Astrocyte (in vitro differentiated cells and primary cell): ENCODE data around the gene EPHB2. TPM values are rescaled to one million over a fixed set of nuclear protein-coding genes. Genes with fewer than 3 reads are reported as not detected.

Experiments used
- DNase-seq: peaks from one replicate; pipeline ENCODE4 v3.0.0-alpha.2; 2010; ENCODE audit warnings: low read depth
- FAIRE-seq: peaks from 2 replicates; lab custom pipeline; 2011; peaks lifted over from hg19 to GRCh38; lab: Jason Lieb, UNC
- H2AFZ ChIP-seq: 2 replicates; pipeline ENCODE4 v1.6.0; 2012; ENCODE audit warnings: low read depth, low read length, inconsistent platforms
- H3K27ac ChIP-seq: 2 replicates; pipeline ENCODE4 v1.5.1; 2011; ENCODE audit warnings: low read depth, low read length, inconsistent platforms
- H3K27me3 ChIP-seq: 2 replicates; pipeline ENCODE4 v1.6.0; 2011; ENCODE audit warnings: low read length, inconsistent platforms; ENCODE audit not compliant: insufficient read depth
- H3K36me3 ChIP-seq: 2 replicates; pipeline ENCODE4 v1.5.1; 2011; ENCODE audit warnings: low read length, inconsistent platforms; ENCODE audit not compliant: insufficient read depth
- H3K4me1 ChIP-seq: 2 replicates; pipeline ENCODE4 v1.5.1; 2011; ENCODE audit warnings: low read length, inconsistent platforms; ENCODE audit not compliant: insufficient read depth
- H3K4me2 ChIP-seq: 2 replicates; pipeline ENCODE4 v1.6.0; 2012; ENCODE audit warnings: low read length, inconsistent platforms
- H3K4me3 ChIP-seq: 2 replicates; pipeline ENCODE4 v1.5.1; 2011; ENCODE audit warnings: low read depth, mild to moderate bottlenecking, low read length, inconsistent platforms; ENCODE audit not compliant: insufficient read depth
- H3K79me2 ChIP-seq: 2 replicates; pipeline ENCODE4 v1.6.0; 2012; ENCODE audit warnings: mild to moderate bottlenecking, low read length, inconsistent platforms; ENCODE audit not compliant: insufficient read depth
- H3K9ac ChIP-seq: 2 replicates; pipeline ENCODE4 v1.6.0; 2012; ENCODE audit warnings: mild to moderate bottlenecking, low read length, inconsistent platforms
- H3K9me3 ChIP-seq: 2 replicates; pipeline ENCODE4 v1.5.1; 2012; ENCODE audit warnings: low read depth, mild to moderate bottlenecking, low read length, inconsistent platforms; ENCODE audit not compliant: insufficient read depth
- H4K20me1 ChIP-seq: 2 replicates; pipeline ENCODE4 v1.6.0; 2012; ENCODE audit warnings: low read length, inconsistent platforms; ENCODE audit not compliant: insufficient read depth
- H3K27ac Mint-ChIP-seq: one replicate; pipeline ENCODE4 v1.8.0; 2021; ENCODE audit warnings: mild to moderate bottlenecking, mixed read lengths; ENCODE audit not compliant: unreplicated experiment
- H3K27me3 Mint-ChIP-seq: one replicate; pipeline ENCODE4 v1.8.0; 2021; ENCODE audit warnings: low read depth, mixed read lengths; ENCODE audit not compliant: unreplicated experiment
- H3K36me3 Mint-ChIP-seq: one replicate; pipeline ENCODE4 v1.8.0; 2021; ENCODE audit warnings: low read depth, mixed read lengths; ENCODE audit not compliant: unreplicated experiment
- H3K4me1 Mint-ChIP-seq: one replicate; pipeline ENCODE4 v1.8.0; 2021; ENCODE audit warnings: low read depth, mixed read lengths; ENCODE audit not compliant: unreplicated experiment
- H3K4me3 Mint-ChIP-seq: one replicate; pipeline ENCODE4 v1.8.0; 2021; ENCODE audit warnings: mild to moderate bottlenecking, moderate library complexity, mixed read lengths; ENCODE audit not compliant: unreplicated experiment
- H3K9me3 Mint-ChIP-seq: one replicate; pipeline ENCODE4 v1.8.0; 2021; ENCODE audit warnings: mild to moderate bottlenecking, mixed read lengths; ENCODE audit not compliant: unreplicated experiment
- EZH2 ChIP-seq: IDR thresholded peaks from 2 replicates; pipeline ENCODE4 v1.6.1; 2012; ENCODE audit warnings: mild to moderate bottlenecking, low read length, inconsistent platforms; ENCODE audit not compliant: insufficient read depth
- total RNA-seq: library from RNA; stranded (reverse); gene quantifications from 2 replicates; pipeline ENCODE4 v1.2.1, GENCODE V29; 2021
- TF ChIP-seq, protein P1 (sequence below): IDR thresholded peaks from 2 replicates; pipeline ENCODE4 v1.5.1; 2011; ENCODE audit warnings: low read depth, mild to moderate bottlenecking, inconsistent platforms, low read length, moderate library complexity; ENCODE audit not compliant: insufficient read depth

EPHB2 gene
- total RNA-seq, 1 donor from 2014 or later: 8.4 TPM

DNA sequence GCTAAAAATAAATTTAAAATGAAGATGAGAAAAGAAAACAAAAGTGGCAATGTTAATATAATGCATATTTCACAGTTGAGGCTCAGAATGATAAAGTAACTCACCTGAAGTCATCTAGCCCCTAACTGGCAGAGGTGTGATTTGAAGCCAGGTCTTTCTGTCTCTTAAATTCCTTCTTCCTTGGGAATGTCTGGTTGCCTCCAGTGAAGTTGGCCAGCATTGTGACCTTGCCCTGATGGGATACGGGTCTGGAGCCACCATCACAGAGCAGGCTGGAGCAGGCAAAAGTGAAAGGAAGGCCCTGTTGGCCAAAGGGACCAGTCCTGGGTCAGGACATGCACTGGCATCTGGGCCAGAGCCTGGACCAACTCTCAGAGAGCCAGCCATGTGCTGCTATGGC, 111.7 kb downstream of the EPHB2 start:
- Mint-ChIP-seq H3K4me3 (no peak overlapping the region), H3K27me3 (peaks cover 17% of the 10 kb centered on the region), H3K4me1 (peaks cover 19% of the 10 kb centered on the region), H3K27ac (no peak overlapping the region), H3K9me3 (no peaks in the 10 kb centered on the region), H3K36me3 (no peaks in the 10 kb centered on the region)
- H3K9me3 ChIP-seq: no peaks in the 10 kb centered on the region
- no peak for FAIRE-seq
- H3K79me2 ChIP-seq: peaks cover 13% of the 10 kb centered on the region
- no peak overlapping the region for H3K27ac ChIP-seq
- H3K4me1 ChIP-seq: peaks cover 21% of the 10 kb centered on the region
- H2AFZ ChIP-seq: no peak overlapping the region
- no peak overlapping the region for H3K4me3 ChIP-seq
- no peaks in the 10 kb centered on the region for H3K27me3 ChIP-seq
- no peaks in the 10 kb centered on the region for H3K36me3 ChIP-seq
- peaks cover 22% of the 10 kb centered on the region for H4K20me1 ChIP-seq
- no peak overlapping the region for H3K4me2 ChIP-seq
- H3K9ac ChIP-seq: no peak overlapping the region
- DNase-seq: no peak
- no peak for TF ChIP-seq EZH2
- TF ChIP-seq, protein P1, sequence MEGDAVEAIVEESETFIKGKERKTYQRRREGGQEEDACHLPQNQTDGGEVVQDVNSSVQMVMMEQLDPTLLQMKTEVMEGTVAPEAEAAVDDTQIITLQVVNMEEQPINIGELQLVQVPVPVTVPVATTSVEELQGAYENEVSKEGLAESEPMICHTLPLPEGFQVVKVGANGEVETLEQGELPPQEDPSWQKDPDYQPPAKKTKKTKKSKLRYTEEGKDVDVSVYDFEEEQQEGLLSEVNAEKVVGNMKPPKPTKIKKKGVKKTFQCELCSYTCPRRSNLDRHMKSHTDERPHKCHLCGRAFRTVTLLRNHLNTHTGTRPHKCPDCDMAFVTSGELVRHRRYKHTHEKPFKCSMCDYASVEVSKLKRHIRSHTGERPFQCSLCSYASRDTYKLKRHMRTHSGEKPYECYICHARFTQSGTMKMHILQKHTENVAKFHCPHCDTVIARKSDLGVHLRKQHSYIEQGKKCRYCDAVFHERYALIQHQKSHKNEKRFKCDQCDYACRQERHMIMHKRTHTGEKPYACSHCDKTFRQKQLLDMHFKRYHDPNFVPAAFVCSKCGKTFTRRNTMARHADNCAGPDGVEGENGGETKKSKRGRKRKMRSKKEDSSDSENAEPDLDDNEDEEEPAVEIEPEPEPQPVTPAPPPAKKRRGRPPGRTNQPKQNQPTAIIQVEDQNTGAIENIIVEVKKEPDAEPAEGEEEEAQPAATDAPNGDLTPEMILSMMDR: no peak

DNA sequence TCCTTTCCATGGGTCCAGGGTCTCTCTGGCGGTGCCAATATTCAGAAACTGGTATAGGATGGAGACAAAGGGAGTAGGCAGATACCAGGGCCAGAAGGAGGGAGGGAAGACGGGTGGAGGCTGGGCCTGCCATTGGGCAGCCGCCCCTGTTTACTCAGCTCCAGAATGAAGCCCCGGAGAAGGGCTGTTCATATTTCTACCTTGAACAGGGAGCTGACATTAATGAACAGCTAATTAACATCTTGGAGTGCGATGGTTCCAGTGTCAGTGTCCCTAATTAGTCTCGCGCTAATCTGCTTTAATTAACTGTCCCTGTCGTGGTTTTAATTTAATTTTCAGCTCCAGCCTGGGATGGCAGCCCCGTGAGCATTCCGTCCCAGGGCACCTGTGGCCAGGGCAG, 113.8 kb downstream of the EPHB2 start:
- H3K36me3 ChIP-seq: no peaks in the 10 kb centered on the region
- no peak overlapping the region for H3K9ac ChIP-seq
- Mint-ChIP-seq H3K27me3 (peaks cover 6% of the 10 kb centered on the region), H3K4me1 (peaks cover 33% of the 10 kb centered on the region), H3K9me3 (no peaks in the 10 kb centered on the region), H3K4me3 (no peak overlapping the region), H3K36me3 (no peaks in the 10 kb centered on the region), H3K27ac (no peak overlapping the region)
- no peak overlapping the region for H3K4me2 ChIP-seq
- H3K27me3 ChIP-seq: no peaks in the 10 kb centered on the region
- no peak for DNase-seq
- TF ChIP-seq, protein P1: no peak
- no peak for TF ChIP-seq EZH2
- peaks cover 26% of the 10 kb centered on the region for H4K20me1 ChIP-seq
- H2AFZ ChIP-seq: no peak overlapping the region
- H3K4me3 ChIP-seq: no peak overlapping the region
- H3K27ac ChIP-seq: no peak overlapping the region
- peaks cover 9% of the 10 kb centered on the region for H3K79me2 ChIP-seq
- H3K9me3 ChIP-seq: no peaks in the 10 kb centered on the region
- FAIRE-seq: no peak
- H3K4me1 ChIP-seq: peaks cover 42% of the 10 kb centered on the region

DNA sequence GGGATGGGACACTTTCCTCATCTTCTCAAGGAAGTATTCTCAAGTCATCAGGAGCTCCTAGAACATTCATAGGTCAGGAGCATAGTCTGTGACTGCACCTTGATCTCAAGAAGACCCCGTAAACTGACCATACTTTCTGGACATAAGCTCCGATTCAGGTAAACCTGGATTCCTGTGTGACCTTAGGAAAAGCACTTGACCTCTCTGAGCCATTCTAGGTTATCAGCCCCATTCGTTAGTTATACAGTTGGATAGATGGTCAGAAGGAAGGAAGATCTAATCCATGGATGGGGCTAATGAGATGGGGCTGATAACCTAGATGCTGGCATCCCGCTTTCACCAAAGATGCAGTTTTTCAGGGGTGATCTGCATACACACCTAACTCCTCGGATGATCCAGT, 114.3 kb downstream of the EPHB2 start:
- Histone ChIP-seq H4K20me1 (peaks cover 26% of the 10 kb centered on the region), H3K27ac (no peak overlapping the region), H3K9me3 (no peaks in the 10 kb centered on the region), H3K4me2 (no peak overlapping the region), H3K36me3 (no peaks in the 10 kb centered on the region), H3K9ac (no peak overlapping the region), H2AFZ (no peak overlapping the region), H3K79me2 (peaks cover 10% of the 10 kb centered on the region), H3K4me3 (no peak overlapping the region), H3K4me1 (peaks cover 47% of the 10 kb centered on the region), H3K27me3 (no peaks in the 10 kb centered on the region)
- Mint-ChIP-seq H3K27ac (no peak overlapping the region), H3K4me3 (no peak overlapping the region), H3K27me3 (peaks cover 6% of the 10 kb centered on the region), H3K4me1 (peaks cover 37% of the 10 kb centered on the region), H3K9me3 (no peaks in the 10 kb centered on the region), H3K36me3 (no peaks in the 10 kb centered on the region)
- DNase-seq (no peak), FAIRE-seq (no peak)
- TF ChIP-seq, protein P1: no peak
- no peak for TF ChIP-seq EZH2
